Glutamatergic neuron (in vitro differentiated cells): Measurements from ENCODE around the gene CT45A7. TPM values are rescaled to one million over a fixed set of nuclear protein-coding genes. Genes with fewer than 3 reads are reported as not detected.
"Not testable (repeated sequence)": the region's sequence is repeated elsewhere in the genome, so short reads cannot be mapped to it uniquely, and the experiment has no call there.

Source experiments
- DNase-seq: peaks from one replicate; pipeline ENCODE4 v3.0.0; 2022
- H3K27ac Mint-ChIP-seq: one replicate; pipeline ENCODE4 v1.8.0; 2020; ENCODE audit warnings: mild to moderate bottlenecking, mixed read lengths, inconsistent platforms; ENCODE audit not compliant: unreplicated experiment
- H3K27me3 Mint-ChIP-seq: one replicate; pipeline ENCODE4 v1.8.0; 2020; ENCODE audit warnings: mild to moderate bottlenecking, moderate library complexity, mixed read lengths, inconsistent platforms; ENCODE audit not compliant: unreplicated experiment
- H3K36me3 Mint-ChIP-seq: one replicate; pipeline ENCODE4 v1.8.0; 2020; ENCODE audit warnings: mild to moderate bottlenecking, mixed read lengths, inconsistent platforms; ENCODE audit not compliant: unreplicated experiment
- H3K4me1 Mint-ChIP-seq: one replicate; pipeline ENCODE4 v1.8.0; 2020; ENCODE audit warnings: mild to moderate bottlenecking, low read depth, mixed read lengths, inconsistent platforms; ENCODE audit not compliant: unreplicated experiment
- H3K4me3 Mint-ChIP-seq: one replicate; pipeline ENCODE4 v1.8.0; 2020; ENCODE audit warnings: mild to moderate bottlenecking, mixed read lengths, inconsistent platforms; ENCODE audit not compliant: unreplicated experiment
- H3K9me3 Mint-ChIP-seq: one replicate; pipeline ENCODE4 v1.8.0; 2020; ENCODE audit warnings: mild to moderate bottlenecking, moderate library complexity, mixed read lengths, inconsistent platforms; ENCODE audit not compliant: unreplicated experiment
- long read RNA-seq: library from polyadenylated mRNA; unstranded; transcript quantifications from one replicate; pipeline ENCODE4 v2.0.0, GENCODE V29; 2020; ENCODE audit not compliant: unreplicated experiment
- total RNA-seq: library from RNA; stranded (reverse); fragmentation: NEBNext Ultra II Directional; extraction: Animal tissue kit (Norgen Biotek cat#: 25700); gene quantifications from one replicate; pipeline ENCODE4 v1.2.1, GENCODE V29; 2021; ENCODE audit not compliant: unreplicated experiment

CT45A7 gene
- not detected for total RNA-seq
- long read RNA-seq, result 0 reads

DNA sequence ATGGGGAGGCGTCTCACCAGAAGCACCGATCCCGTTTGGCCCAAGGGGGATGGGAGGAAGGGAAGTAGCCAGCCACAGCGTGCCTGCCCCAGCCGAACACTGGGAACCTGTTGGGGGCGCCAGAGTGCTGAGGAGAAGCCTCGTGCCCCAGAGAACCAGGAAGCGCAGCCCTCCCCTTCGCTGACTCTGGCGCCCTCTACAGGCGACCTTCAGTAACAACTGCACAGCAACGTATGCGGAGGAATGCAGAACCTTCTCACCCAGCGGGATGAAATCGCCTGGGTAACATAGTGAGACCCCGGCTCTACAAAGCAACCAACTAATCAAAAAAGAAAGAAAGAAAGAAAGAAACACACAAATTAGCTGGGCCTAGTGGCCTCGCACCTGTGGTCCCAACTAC lies at the start of gene CT45A7:
TSS of gene CT45A7 (minus strand) at position 101 of the 400 bp plus-strand sequence. CDS start 3,747 bp downstream, outside the sequence.
- not testable (repeated sequence) for H3K27ac Mint-ChIP-seq, DNase-seq, H3K27me3 Mint-ChIP-seq, H3K4me3 Mint-ChIP-seq, H3K4me1 Mint-ChIP-seq, H3K36me3 Mint-ChIP-seq, H3K9me3 Mint-ChIP-seq

GRCh38 chrX:135882741-135883140 lies 45.7 kb upstream of the CT45A7 start:
- not testable (repeated sequence) for H3K36me3 Mint-ChIP-seq, DNase-seq, H3K4me3 Mint-ChIP-seq, H3K4me1 Mint-ChIP-seq, H3K27me3 Mint-ChIP-seq, H3K9me3 Mint-ChIP-seq, H3K27ac Mint-ChIP-seq

- not testable (repeated sequence) for H3K27me3 Mint-ChIP-seq, H3K4me3 Mint-ChIP-seq, DNase-seq, H3K27ac Mint-ChIP-seq, H3K4me1 Mint-ChIP-seq, H3K36me3 Mint-ChIP-seq, H3K9me3 Mint-ChIP-seq
Measured at GRCh38 chrX:135871712-135872111, 34.6 kb upstream of the CT45A7 start, which contains the start of gene CT45A9. Gene CT45A9 (minus strand): TSS chrX:135871812. CDS start chrX:135868061, 3,751 bp downstream.

DNA sequence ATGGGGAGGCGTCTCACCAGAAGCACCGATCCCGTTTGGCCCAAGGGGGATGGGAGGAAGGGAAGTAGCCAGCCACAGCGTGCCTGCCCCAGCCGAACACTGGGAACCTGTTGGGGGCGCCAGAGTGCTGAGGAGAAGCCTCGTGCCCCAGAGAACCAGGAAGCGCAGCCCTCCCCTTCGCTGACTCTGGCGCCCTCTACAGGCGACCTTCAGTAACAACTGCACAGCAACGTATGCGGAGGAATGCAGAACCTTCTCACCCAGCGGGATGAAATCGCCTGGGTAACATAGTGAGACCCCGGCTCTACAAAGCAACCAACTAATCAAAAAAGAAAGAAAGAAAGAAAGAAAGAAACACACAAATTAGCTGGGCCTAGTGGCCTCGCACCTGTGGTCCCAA lies 17.4 kb upstream of the CT45A7 start, which contains the start of gene CT45A8:
TSS of gene CT45A8 (minus strand) at position 101 of the 400 bp plus-strand sequence. CDS start 3,755 bp downstream, outside the sequence.
- not testable (repeated sequence) for H3K4me3 Mint-ChIP-seq, H3K9me3 Mint-ChIP-seq, H3K27ac Mint-ChIP-seq, H3K4me1 Mint-ChIP-seq, DNase-seq, H3K36me3 Mint-ChIP-seq, H3K27me3 Mint-ChIP-seq

DNA sequence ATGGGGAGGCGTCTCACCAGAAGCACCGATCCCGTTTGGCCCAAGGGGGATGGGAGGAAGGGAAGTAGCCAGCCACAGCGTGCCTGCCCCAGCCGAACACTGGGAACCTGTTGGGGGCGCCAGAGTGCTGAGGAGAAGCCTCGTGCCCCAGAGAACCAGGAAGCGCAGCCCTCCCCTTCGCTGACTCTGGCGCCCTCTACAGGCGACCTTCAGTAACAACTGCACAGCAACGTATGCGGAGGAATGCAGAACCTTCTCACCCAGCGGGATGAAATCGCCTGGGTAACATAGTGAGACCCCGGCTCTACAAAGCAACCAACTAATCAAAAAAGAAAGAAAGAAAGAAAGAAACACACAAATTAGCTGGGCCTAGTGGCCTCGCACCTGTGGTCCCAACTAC lies 17.2 kb downstream of the CT45A7 start, which contains the start of gene CT45A2:
TSS of gene CT45A2 (minus strand) at position 101 of the 400 bp plus-strand sequence. CDS start 3,747 bp downstream, outside the sequence.
- H3K4me1 Mint-ChIP-seq, H3K9me3 Mint-ChIP-seq, H3K36me3 Mint-ChIP-seq, H3K27me3 Mint-ChIP-seq, DNase-seq, H3K4me3 Mint-ChIP-seq, H3K27ac Mint-ChIP-seq: not testable (repeated sequence)

GRCh38 chrX:135802687-135803086 lies 34.4 kb downstream of the CT45A7 start, which contains the start of gene CT45A6:
Gene CT45A6 (minus strand): TSS chrX:135802787. CDS start chrX:135798993, 3,794 bp downstream.
- DNase-seq, H3K9me3 Mint-ChIP-seq, H3K27me3 Mint-ChIP-seq, H3K4me3 Mint-ChIP-seq, H3K4me1 Mint-ChIP-seq, H3K27ac Mint-ChIP-seq, H3K36me3 Mint-ChIP-seq: not testable (repeated sequence)

- not testable (repeated sequence) for H3K36me3 Mint-ChIP-seq, DNase-seq, H3K27ac Mint-ChIP-seq, H3K4me3 Mint-ChIP-seq, H3K27me3 Mint-ChIP-seq, H3K9me3 Mint-ChIP-seq, H3K4me1 Mint-ChIP-seq
Measured at GRCh38 chrX:135785403-135785802, 51.7 kb downstream of the CT45A7 start, which contains the start of gene CT45A5. Gene CT45A5 (minus strand): TSS chrX:135785503. CDS start chrX:135781729, 3,774 bp downstream.

Other genes with a start within 250 kb of the CT45A7 start
- not detected for gene CT45A1, start 123.6 kb downstream of the CT45A7 start, total RNA-seq
- not detected for gene CT45A3, start 69.1 kb downstream of the CT45A7 start, total RNA-seq
- gene CT45A5, start 51.8 kb downstream of the CT45A7 start, total RNA-seq, result not detected
- gene CT45A6, start 34.5 kb downstream of the CT45A7 start, total RNA-seq, result not detected
- gene CT45A2, start 17.3 kb downstream of the CT45A7 start, total RNA-seq, result not detected
- gene CT45A8, start 17.3 kb upstream of the CT45A7 start, total RNA-seq, result not detected
- not detected for gene CT45A9, start 34.5 kb upstream of the CT45A7 start, total RNA-seq
- gene CT45A10, start 56.2 kb upstream of the CT45A7 start, total RNA-seq, result not detected
- gene SAGE1, start 56.4 kb upstream of the CT45A7 start, total RNA-seq, result not detected
- gene MMGT1, start 136.7 kb upstream of the CT45A7 start, total RNA-seq, result 34.3 TPM
- 15.5 TPM for gene SLC9A6, start 148.2 kb upstream of the CT45A7 start, total RNA-seq